Measurements from ENCODE around the gene PLA2G5. TPM values are rescaled to one million over a fixed set of nuclear protein-coding genes. Genes with fewer than 3 reads are reported as not detected.

The PLA2G5 gene
- total RNA-seq, 1 experiment from 2014 or later: not detected

DNA sequence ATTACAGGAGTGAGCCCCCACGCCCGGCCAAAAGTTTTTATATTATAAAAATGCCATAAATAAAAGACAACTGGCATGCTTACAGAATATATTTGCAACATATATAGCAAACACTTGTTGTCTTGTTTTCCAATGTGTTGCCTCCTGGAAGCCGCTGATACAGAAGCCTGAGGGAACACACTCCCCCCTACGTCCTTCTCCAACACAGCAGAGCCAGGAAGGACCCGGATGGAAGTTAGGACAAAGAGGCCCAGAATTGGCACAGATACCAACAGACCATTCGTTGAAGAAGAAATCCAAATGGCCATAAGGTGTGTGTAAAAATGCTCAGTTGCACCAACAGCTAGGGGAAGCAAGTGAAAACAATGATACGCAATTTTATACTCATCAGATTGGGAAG is 1.3 kb upstream of the PLA2G5 start:
- Mint-ChIP-seq H3K4me1 (ENCODE audit: low read depth, unreplicated experiment) (no peaks in the 10 kb centered on the region), H3K27ac (ENCODE audit: unreplicated experiment) (no peak overlapping the region), H3K9me3 (ENCODE audit: unreplicated experiment) (no peaks in the 10 kb centered on the region), H3K4me3 (ENCODE audit: unreplicated experiment) (no peak overlapping the region), H3K27me3 (ENCODE audit: insufficient read depth, unreplicated experiment) (no peaks in the 10 kb centered on the region), H3K36me3 (ENCODE audit: insufficient read depth, unreplicated experiment) (no peaks in the 10 kb centered on the region)
- DNase-seq: no peak
- intact Hi-C loops (cut with micrococcal nuclease; ENCODE audit: unreplicated experiment): no loop called here
- Histone ChIP-seq H3K4me3 (ENCODE audit: low read depth, low read length) (no peak overlapping the region), H3K4me1 (no peaks in the 10 kb centered on the region), H3K27me3 (replicated peaks; ENCODE audit: control insufficient read depth, insufficient read depth, low read length) (no peaks in the 10 kb centered on the region), H3K36me3 (ENCODE audit: control insufficient read depth, insufficient read depth, low read length) (no peaks in the 10 kb centered on the region), H3K9me3 (no peaks in the 10 kb centered on the region)
- no TSS peak for BruUV-seq (replicated peaks)
- TF ChIP-seq, protein P1, sequence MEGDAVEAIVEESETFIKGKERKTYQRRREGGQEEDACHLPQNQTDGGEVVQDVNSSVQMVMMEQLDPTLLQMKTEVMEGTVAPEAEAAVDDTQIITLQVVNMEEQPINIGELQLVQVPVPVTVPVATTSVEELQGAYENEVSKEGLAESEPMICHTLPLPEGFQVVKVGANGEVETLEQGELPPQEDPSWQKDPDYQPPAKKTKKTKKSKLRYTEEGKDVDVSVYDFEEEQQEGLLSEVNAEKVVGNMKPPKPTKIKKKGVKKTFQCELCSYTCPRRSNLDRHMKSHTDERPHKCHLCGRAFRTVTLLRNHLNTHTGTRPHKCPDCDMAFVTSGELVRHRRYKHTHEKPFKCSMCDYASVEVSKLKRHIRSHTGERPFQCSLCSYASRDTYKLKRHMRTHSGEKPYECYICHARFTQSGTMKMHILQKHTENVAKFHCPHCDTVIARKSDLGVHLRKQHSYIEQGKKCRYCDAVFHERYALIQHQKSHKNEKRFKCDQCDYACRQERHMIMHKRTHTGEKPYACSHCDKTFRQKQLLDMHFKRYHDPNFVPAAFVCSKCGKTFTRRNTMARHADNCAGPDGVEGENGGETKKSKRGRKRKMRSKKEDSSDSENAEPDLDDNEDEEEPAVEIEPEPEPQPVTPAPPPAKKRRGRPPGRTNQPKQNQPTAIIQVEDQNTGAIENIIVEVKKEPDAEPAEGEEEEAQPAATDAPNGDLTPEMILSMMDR (IDR thresholded peaks at IDR 0.05; ENCODE audit: insufficient read depth in 1 of 2, low read depth in 1 of 2, low read length in 1 of 2, severe bottlenecking in 1 of 2, unreplicated experiment in 1 of 2): no peak
- ChIA-PET CTCF (no interaction called here), POLR2A (no interaction called here)

DNA sequence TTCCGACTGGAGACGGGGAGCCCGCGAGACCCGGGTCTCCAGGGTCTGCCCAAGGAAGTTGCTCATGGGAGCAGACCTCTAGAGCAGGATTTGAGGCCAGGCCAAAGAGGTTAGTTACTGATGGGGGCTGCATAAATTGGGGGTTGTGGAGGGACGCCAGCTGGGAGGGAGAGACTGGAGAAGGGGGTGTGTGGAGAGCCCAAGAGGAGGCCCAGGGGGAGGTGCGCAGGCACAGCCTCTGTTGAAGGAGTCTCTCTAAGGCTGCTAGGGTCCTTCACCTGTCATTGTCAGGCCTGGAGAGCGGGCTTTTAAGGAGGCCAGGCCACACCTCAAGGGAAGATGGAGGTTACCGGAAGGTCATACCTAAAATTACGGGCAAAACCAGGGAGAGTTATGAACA is 363 bp downstream of the PLA2G5 start:
- no peaks in the 10 kb centered on the region for H3K4me1 ChIP-seq
- no peaks in the 10 kb centered on the region for H3K36me3 ChIP-seq (ENCODE audit: control insufficient read depth, insufficient read depth, low read length)
- H3K9me3 ChIP-seq: no peaks in the 10 kb centered on the region
- Mint-ChIP-seq H3K9me3 (ENCODE audit: unreplicated experiment) (no peaks in the 10 kb centered on the region), H3K36me3 (ENCODE audit: insufficient read depth, unreplicated experiment) (no peaks in the 10 kb centered on the region), H3K4me1 (ENCODE audit: low read depth, unreplicated experiment) (no peaks in the 10 kb centered on the region), H3K27me3 (ENCODE audit: insufficient read depth, unreplicated experiment) (no peaks in the 10 kb centered on the region), H3K27ac (ENCODE audit: unreplicated experiment) (no peak overlapping the region), H3K4me3 (ENCODE audit: unreplicated experiment) (no peak overlapping the region)
- CTCF ChIA-PET: no interaction called here
- no peak for DNase-seq
- H3K27me3 ChIP-seq (replicated peaks; ENCODE audit: control insufficient read depth, insufficient read depth, low read length): no peaks in the 10 kb centered on the region
- no peak overlapping the region for H3K4me3 ChIP-seq (ENCODE audit: low read depth, low read length)
- BruUV-seq (replicated peaks): no TSS peak
- TF ChIP-seq, protein P1 (IDR thresholded peaks at IDR 0.05; ENCODE audit: insufficient read depth in 1 of 2, low read depth in 1 of 2, low read length in 1 of 2, severe bottlenecking in 1 of 2, unreplicated experiment in 1 of 2): no peak
- POLR2A ChIA-PET: no interaction called here
- intact Hi-C loops (cut with micrococcal nuclease; ENCODE audit: unreplicated experiment): no loop called here

DNA sequence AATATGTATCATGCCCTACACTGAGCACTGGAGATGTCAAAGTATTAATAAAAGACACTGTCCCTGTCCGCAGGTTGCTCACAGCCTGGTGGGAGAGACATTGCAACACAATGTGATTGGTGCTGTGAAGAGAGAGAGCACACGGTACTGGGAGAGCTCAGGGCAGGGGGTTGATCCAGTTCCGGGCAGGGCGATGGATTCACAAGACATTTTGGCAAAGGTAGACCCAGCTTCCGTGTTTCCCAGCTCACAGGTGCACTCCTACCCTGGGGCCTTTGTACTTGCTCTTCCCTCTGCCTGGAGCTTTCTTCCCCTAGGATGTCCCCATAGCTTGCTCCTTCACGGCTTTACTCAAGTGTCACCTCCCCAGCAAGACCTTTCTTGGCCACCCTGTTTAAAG is 1.4 kb downstream of the PLA2G5 start:
- no peaks in the 10 kb centered on the region for H3K27me3 ChIP-seq (replicated peaks; ENCODE audit: control insufficient read depth, insufficient read depth, low read length)
- Mint-ChIP-seq H3K27me3 (ENCODE audit: insufficient read depth, unreplicated experiment) (no peaks in the 10 kb centered on the region), H3K27ac (ENCODE audit: unreplicated experiment) (no peak overlapping the region), H3K9me3 (ENCODE audit: unreplicated experiment) (no peaks in the 10 kb centered on the region), H3K4me3 (ENCODE audit: unreplicated experiment) (no peak overlapping the region), H3K36me3 (ENCODE audit: insufficient read depth, unreplicated experiment) (no peaks in the 10 kb centered on the region), H3K4me1 (ENCODE audit: low read depth, unreplicated experiment) (no peaks in the 10 kb centered on the region)
- no TSS peak for BruUV-seq (replicated peaks)
- no peaks in the 10 kb centered on the region for H3K36me3 ChIP-seq (ENCODE audit: control insufficient read depth, insufficient read depth, low read length)
- intact Hi-C loops (cut with micrococcal nuclease; ENCODE audit: unreplicated experiment): no loop called here
- no peaks in the 10 kb centered on the region for H3K4me1 ChIP-seq
- TF ChIP-seq, protein P1 (IDR thresholded peaks at IDR 0.05; ENCODE audit: insufficient read depth in 1 of 2, low read depth in 1 of 2, low read length in 1 of 2, severe bottlenecking in 1 of 2, unreplicated experiment in 1 of 2): no peak
- ChIA-PET CTCF (no interaction called here), POLR2A (no interaction called here)
- H3K4me3 ChIP-seq (ENCODE audit: low read depth, low read length): no peak overlapping the region
- DNase-seq: no peak
- no peaks in the 10 kb centered on the region for H3K9me3 ChIP-seq

All from Caco-2 (cell line).